Measurements from ENCODE around the gene BTG2.
"Not testable (repeated sequence)": the region's sequence is repeated elsewhere in the genome, so short reads cannot be mapped to it uniquely, and the experiment has no call there.

The BTG2 gene

DNA sequence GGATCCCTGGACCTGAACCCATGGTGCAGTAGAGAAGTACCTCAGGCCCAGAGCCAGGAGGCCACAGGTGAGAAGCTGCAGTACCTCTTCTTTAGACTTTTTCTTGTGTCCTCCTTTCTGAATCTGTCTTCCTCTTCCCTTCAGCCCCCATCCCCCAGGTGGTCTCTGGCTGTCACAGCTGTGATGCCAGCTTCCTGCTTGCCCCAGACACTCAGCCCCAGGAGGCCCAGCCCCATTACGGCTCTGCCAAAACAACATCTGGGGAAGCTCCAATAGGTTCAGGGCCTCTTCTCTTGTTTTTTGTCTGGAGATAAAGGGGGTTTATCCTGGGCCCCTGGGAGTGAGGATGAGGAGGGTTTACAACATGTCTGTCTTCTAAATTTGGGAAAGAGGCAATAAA is 9.5 kb upstream of the BTG2 start:
- Histone ChIP-seq H3K4me3 (ENCODE audit: low read depth, low read length) (no peak overlapping the region), H3K27ac (no peak overlapping the region), H3K27me3 (replicated peaks) (peaks cover 2% of the 10 kb centered on the region), H3K36me3 (replicated peaks) (no peaks in the 10 kb centered on the region)
- TF ChIP-seq, protein P1, sequence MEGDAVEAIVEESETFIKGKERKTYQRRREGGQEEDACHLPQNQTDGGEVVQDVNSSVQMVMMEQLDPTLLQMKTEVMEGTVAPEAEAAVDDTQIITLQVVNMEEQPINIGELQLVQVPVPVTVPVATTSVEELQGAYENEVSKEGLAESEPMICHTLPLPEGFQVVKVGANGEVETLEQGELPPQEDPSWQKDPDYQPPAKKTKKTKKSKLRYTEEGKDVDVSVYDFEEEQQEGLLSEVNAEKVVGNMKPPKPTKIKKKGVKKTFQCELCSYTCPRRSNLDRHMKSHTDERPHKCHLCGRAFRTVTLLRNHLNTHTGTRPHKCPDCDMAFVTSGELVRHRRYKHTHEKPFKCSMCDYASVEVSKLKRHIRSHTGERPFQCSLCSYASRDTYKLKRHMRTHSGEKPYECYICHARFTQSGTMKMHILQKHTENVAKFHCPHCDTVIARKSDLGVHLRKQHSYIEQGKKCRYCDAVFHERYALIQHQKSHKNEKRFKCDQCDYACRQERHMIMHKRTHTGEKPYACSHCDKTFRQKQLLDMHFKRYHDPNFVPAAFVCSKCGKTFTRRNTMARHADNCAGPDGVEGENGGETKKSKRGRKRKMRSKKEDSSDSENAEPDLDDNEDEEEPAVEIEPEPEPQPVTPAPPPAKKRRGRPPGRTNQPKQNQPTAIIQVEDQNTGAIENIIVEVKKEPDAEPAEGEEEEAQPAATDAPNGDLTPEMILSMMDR (IDR thresholded peaks at IDR 0.05; ENCODE audit: low read depth, low read length, missing control alignments), result no peak
- in situ Hi-C loops (cut with HindIII; ENCODE audit: low pct_ligation_motif_present, low sequenced_read_pairs), result no loop called here
- no peak for DNase-seq

DNA sequence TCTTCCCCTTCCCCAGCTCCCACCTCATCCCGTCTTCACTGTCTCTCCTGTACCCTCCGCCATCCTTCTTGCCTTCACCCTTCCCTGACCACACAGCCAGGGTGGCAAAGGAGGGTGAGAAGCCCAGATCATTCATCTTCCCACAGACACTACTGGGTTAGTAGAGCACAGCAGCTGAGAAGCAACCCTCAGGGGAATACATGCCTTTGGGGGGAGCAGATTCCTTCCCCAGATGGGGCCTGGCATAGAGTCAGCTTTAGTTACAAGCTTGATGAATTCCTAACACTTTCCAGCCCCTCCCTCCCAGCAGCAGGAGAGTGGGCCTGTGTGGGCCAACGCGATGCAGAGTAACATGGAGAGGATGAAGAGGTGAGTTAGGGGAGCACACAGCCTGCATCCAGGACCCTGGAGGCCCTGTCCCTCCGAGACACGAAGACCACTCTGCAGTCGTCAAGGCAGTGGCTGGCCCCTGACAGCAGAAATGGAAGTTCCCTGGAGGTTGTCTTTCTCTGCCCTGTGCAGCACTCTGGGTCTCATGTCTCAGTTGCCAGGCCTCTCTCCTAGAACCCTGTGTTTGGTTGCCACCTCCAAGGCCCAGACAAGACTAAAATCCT is 8.8 kb upstream of the BTG2 start:
- peaks cover 9% of the 10 kb centered on the region for H3K27me3 ChIP-seq (replicated peaks)
- no peak overlapping the region for H3K4me3 ChIP-seq (ENCODE audit: low read depth, low read length)
- no peaks in the 10 kb centered on the region for H3K36me3 ChIP-seq (replicated peaks)
- H3K27ac ChIP-seq, result no peak overlapping the region
- TF ChIP-seq, protein P1 (IDR thresholded peaks at IDR 0.05; ENCODE audit: low read depth, low read length, missing control alignments), result no peak
- in situ Hi-C loops (cut with HindIII; ENCODE audit: low pct_ligation_motif_present, low sequenced_read_pairs), result no loop called here
- no peak for DNase-seq

DNA sequence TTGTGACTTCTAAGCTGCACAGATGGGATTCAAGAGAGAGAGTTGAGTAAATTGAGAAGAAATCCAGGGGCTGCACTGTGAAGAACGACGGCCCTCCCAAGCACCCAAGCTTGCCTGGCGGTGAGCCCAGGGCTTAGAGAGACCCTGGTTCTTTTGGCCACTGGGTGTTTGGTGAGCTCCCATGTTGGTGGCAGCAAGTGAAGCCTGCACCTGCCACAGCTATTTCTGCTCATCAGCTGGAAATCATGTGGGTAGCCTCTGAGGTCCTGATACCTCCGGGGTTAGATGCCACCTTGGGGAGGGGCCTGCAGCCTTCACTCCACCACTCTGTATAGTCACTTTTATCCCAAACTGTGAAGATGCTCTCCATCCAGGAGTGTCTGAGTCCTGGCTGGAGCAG is 6.2 kb upstream of the BTG2 start:
- Histone ChIP-seq H3K4me3 (ENCODE audit: low read depth, low read length) (no peak overlapping the region), H3K27ac (no peak overlapping the region), H3K36me3 (replicated peaks) (no peaks in the 10 kb centered on the region), H3K27me3 (replicated peaks) (peaks cover 11% of the 10 kb centered on the region)
- in situ Hi-C loops (cut with HindIII; ENCODE audit: low pct_ligation_motif_present, low sequenced_read_pairs), result no loop called here
- DNase-seq, result no peak
- TF ChIP-seq, protein P1 (IDR thresholded peaks at IDR 0.05; ENCODE audit: low read depth, low read length, missing control alignments), result no peak

DNA sequence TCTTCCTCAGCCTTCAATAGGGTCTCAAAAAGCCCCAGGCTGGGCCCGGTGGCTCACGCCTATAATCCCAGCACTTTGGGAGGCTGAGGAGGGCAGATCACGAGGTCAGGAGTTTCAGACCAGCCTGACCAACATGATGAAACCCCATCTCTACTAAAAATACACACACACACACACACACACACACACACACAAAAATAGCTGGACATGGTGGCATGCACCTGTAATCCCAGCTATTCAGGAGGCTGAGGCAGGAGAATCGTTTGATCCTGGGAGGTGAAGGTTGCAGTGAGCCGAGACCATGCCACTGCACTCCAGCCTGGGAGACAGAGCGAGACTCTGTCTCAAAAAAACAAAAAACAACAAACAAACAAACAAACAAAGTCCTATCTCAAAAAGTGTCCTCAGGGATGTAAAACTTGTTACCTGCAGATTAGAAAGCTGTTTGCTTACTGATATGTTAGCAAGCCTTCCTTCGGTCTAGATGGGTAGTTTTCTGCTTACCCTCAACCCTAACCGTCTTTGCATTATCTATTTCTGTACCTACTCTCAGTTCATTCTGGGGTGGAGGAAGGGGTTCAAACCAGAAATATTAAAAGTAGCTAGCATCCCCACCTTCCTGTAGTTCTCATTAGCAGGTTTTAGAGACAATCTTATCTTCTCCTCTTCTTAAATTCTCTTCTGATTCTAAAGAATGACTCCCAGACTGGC is 5.4 kb upstream of the BTG2 start:
- H3K36me3 ChIP-seq (replicated peaks); in situ Hi-C loops (cut with HindIII; ENCODE audit: low pct_ligation_motif_present, low sequenced_read_pairs); H3K27ac ChIP-seq; DNase-seq; H3K4me3 ChIP-seq (ENCODE audit: low read depth, low read length): not testable (repeated sequence)
- H3K27me3 ChIP-seq (replicated peaks), result peaks cover 11% of the 10 kb centered on the region

DNA sequence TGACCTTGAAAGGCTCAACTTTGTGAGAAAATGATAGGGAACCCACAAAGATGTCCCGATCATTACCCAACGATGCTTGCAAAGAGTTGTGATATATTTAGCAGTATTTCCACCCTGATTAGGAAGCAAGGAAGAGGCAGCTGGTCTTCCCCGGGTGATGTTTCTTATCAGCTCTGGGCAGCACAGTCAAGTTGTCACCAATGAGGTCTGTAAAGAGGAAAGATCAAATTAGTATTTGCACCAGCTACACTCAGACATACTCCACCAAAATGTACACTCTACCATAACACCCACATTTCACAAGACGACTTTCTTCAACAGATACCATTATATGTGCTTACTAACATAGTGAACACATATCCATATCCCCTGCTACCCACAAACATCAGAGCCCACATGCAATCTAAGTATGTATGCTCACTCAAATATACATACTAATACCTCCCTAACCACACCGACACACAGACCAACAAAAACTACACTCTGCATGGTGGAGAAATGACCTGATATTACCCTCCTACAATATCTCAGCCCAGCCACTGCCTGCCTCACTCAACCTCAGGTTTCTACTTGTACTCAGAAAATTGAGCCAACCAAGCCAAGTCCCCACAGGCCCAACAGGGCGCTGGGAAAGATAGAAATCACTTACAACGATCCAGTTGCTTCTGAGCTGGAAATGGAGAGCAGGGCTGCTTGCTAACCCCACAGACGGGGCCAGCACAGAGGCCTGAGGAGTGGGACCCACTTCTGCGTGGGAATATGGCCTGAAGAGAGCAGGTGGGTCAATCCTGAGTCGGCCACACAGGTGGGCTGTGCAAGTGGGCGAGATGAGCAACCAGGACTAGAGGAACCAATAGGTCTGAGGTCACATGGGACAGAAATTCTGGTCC is 4.6 kb upstream of the BTG2 start:
- Histone ChIP-seq H3K27me3 (replicated peaks) (peaks cover 11% of the 10 kb centered on the region), H3K36me3 (replicated peaks) (no peaks in the 10 kb centered on the region), H3K4me3 (ENCODE audit: low read depth, low read length) (no peak overlapping the region), H3K27ac (no peak overlapping the region)
- in situ Hi-C loops (cut with HindIII; ENCODE audit: low pct_ligation_motif_present, low sequenced_read_pairs), result no loop called here
- TF ChIP-seq, protein P1 (IDR thresholded peaks at IDR 0.05; ENCODE audit: low read depth, low read length, missing control alignments), result no peak
- no peak for DNase-seq

DNA sequence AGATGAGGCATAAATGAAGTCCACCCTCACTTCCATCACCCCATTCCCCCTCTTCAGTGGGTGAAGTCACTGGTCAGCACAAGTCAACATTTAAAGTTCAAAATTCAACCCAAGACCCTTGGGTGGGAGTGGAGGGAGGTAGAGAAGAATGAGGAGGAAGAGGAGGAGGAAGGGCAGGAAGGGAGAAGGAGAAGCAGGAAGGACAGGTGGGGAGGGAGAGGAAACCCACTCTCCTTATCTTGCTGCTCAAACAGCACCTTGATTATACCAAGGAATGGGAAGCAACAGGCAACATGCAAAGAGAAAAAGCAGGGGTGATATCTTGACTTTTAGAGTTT is 4.0 kb upstream of the BTG2 start:
- in situ Hi-C loops (cut with HindIII; ENCODE audit: low pct_ligation_motif_present, low sequenced_read_pairs), result no loop called here
- TF ChIP-seq, protein P1 (IDR thresholded peaks at IDR 0.05; ENCODE audit: low read depth, low read length, missing control alignments), result no peak
- Histone ChIP-seq H3K4me3 (ENCODE audit: low read depth, low read length) (no peak overlapping the region), H3K36me3 (replicated peaks) (no peaks in the 10 kb centered on the region), H3K27ac (no peak overlapping the region), H3K27me3 (replicated peaks) (peaks cover 11% of the 10 kb centered on the region)
- DNase-seq, result no peak
